ENCODE measurements around the gene TTK.

The TTK gene

GRCh38 chr6:79985128-79985527 lies 19.3 kb upstream of the TTK start:
- Histone ChIP-seq H2BK12ac (ENCODE audit: low read length) (no peak overlapping the region), H3K4ac (ENCODE audit: low read length) (no peak overlapping the region), H3K4me1 (ENCODE audit: control insufficient read depth in 2 of 2, insufficient read depth in 1 of 2, low read depth in 1 of 2, low read length in 2 of 2) (no peaks in the 10 kb centered on the region), H4K91ac (ENCODE audit: low read depth, low read length, poor library complexity) (no peak overlapping the region), H3K27ac (replicated peaks; ENCODE audit: low read length) (no peak overlapping the region), H3K9ac (ENCODE audit: low read depth, low read length, poor library complexity) (no peak overlapping the region), H3K14ac (ENCODE audit: low read length) (no peak overlapping the region), H3K79me1 (ENCODE audit: low read depth, low read length) (no peaks in the 10 kb centered on the region), H3K4me2 (ENCODE audit: insufficient read depth, low read length, poor library complexity, severe bottlenecking) (no peak overlapping the region), H3K36me3 (replicated peaks in 1 of 2; ENCODE audit: control insufficient read depth in 2 of 2, insufficient read depth in 2 of 2, low read length in 2 of 2) (no peaks in the 10 kb centered on the region), H3K4me3 (ENCODE audit: low read length in 2 of 2) (no peak overlapping the region), H2AK5ac (ENCODE audit: low read depth, low read length) (no peak overlapping the region), H2BK5ac (ENCODE audit: low read length) (no peak overlapping the region), H3K27me3 (ENCODE audit: control insufficient read depth in 3 of 3, insufficient read depth in 3 of 3, low read depth in 1 of 3, low read length in 3 of 3) (peaks cover 0 to 5% (median 0%) of the 10 kb centered on the region in 3 experiments), H3K18ac (ENCODE audit: low read length) (no peak overlapping the region), H2AFZ (ENCODE audit: low read length) (no peak overlapping the region), H3K23ac (ENCODE audit: low read depth, low read length, poor library complexity) (no peak overlapping the region), H2BK15ac (ENCODE audit: low read length) (no peak overlapping the region), H3K9me3 (replicated peaks in 1 of 2; ENCODE audit: control insufficient read depth in 2 of 2, insufficient read depth in 1 of 2, low read depth in 1 of 2, low read length in 2 of 2) (no peaks in the 10 kb centered on the region), H4K8ac (ENCODE audit: low read depth, low read length) (no peak overlapping the region), H2BK120ac (ENCODE audit: low read depth, low read length) (no peak overlapping the region)
- no peak for DNase-seq (ENCODE audit: low spot score)

- Histone ChIP-seq H3K4me3 (ENCODE audit: low read length in 2 of 2) (no peak overlapping the region), H3K27ac (replicated peaks; ENCODE audit: low read length) (no peak overlapping the region), H2AK5ac (ENCODE audit: low read depth, low read length) (no peak overlapping the region), H2BK5ac (ENCODE audit: low read length) (no peak overlapping the region), H4K8ac (ENCODE audit: low read depth, low read length) (no peak overlapping the region), H2AFZ (ENCODE audit: low read length) (no peak overlapping the region), H3K9me3 (replicated peaks in 1 of 2; ENCODE audit: control insufficient read depth in 2 of 2, insufficient read depth in 1 of 2, low read depth in 1 of 2, low read length in 2 of 2) (no peaks in the 10 kb centered on the region), H3K14ac (ENCODE audit: low read length) (no peak overlapping the region), H3K9ac (ENCODE audit: low read depth, low read length, poor library complexity) (no peak overlapping the region), H3K18ac (ENCODE audit: low read length) (no peak overlapping the region), H2BK12ac (ENCODE audit: low read length) (no peak overlapping the region), H4K91ac (ENCODE audit: low read depth, low read length, poor library complexity) (no peak overlapping the region), H2BK15ac (ENCODE audit: low read length) (no peak overlapping the region), H3K36me3 (replicated peaks in 1 of 2; ENCODE audit: control insufficient read depth in 2 of 2, insufficient read depth in 2 of 2, low read length in 2 of 2) (no peaks in the 10 kb centered on the region), H2BK120ac (ENCODE audit: low read depth, low read length) (no peak overlapping the region), H3K79me1 (ENCODE audit: low read depth, low read length) (no peaks in the 10 kb centered on the region), H3K23ac (ENCODE audit: low read depth, low read length, poor library complexity) (no peak overlapping the region), H3K4ac (ENCODE audit: low read length) (no peak overlapping the region), H3K4me2 (ENCODE audit: insufficient read depth, low read length, poor library complexity, severe bottlenecking) (no peak overlapping the region), H3K4me1 (ENCODE audit: control insufficient read depth in 2 of 2, insufficient read depth in 1 of 2, low read depth in 1 of 2, low read length in 2 of 2) (no peaks in the 10 kb centered on the region), H3K27me3 (ENCODE audit: control insufficient read depth in 3 of 3, insufficient read depth in 3 of 3, low read depth in 1 of 3, low read length in 3 of 3) (peaks cover 0 to 12% (median 0%) of the 10 kb centered on the region in 3 experiments)
- DNase-seq (ENCODE audit: low spot score) = no peak
- no CpG with 5 or more reads among the region's 1 CpG for WGBS, 2 donors (ENCODE audit: extremely low coverage in 2 of 2, insufficient read length in 2 of 2, insufficient replicate concordance in 1 of 2)
Observed at GRCh38 chr6:79989641-79990040, 14.8 kb upstream of the TTK start.

- no peaks in the 10 kb centered on the region for H3K36me3 ChIP-seq (replicated peaks in 1 of 2; ENCODE audit: control insufficient read depth in 2 of 2, insufficient read depth in 2 of 2, low read length in 2 of 2)
- no peak for DNase-seq (ENCODE audit: low spot score)
- no CpG with 5 or more reads among the region's 2 CpGs for WGBS, 2 donors (ENCODE audit: extremely low coverage in 2 of 2, insufficient read length in 2 of 2, insufficient replicate concordance in 1 of 2)
- H3K9ac ChIP-seq (ENCODE audit: low read depth, low read length, poor library complexity) = no peak overlapping the region
- no peak overlapping the region for H2BK5ac ChIP-seq (ENCODE audit: low read length)
- peaks cover 0 to 9% (median 0%) of the 10 kb centered on the region in 3 experiments for H3K27me3 ChIP-seq (ENCODE audit: control insufficient read depth in 3 of 3, insufficient read depth in 3 of 3, low read depth in 1 of 3, low read length in 3 of 3)
- no peak overlapping the region for H4K91ac ChIP-seq (ENCODE audit: low read depth, low read length, poor library complexity)
- no peak overlapping the region for H3K14ac ChIP-seq (ENCODE audit: low read length)
- H3K18ac ChIP-seq (ENCODE audit: low read length) = no peak overlapping the region
- H3K23ac ChIP-seq (ENCODE audit: low read depth, low read length, poor library complexity) = no peak overlapping the region
- H3K79me1 ChIP-seq (ENCODE audit: low read depth, low read length) = no peaks in the 10 kb centered on the region
- H2BK12ac ChIP-seq (ENCODE audit: low read length) = no peak overlapping the region
- H2BK120ac ChIP-seq (ENCODE audit: low read depth, low read length) = no peak overlapping the region
- H2BK15ac ChIP-seq (ENCODE audit: low read length) = no peak overlapping the region
- no peak overlapping the region for H2AK5ac ChIP-seq (ENCODE audit: low read depth, low read length)
- H2AFZ ChIP-seq (ENCODE audit: low read length) = no peak overlapping the region
- H3K9me3 ChIP-seq (replicated peaks in 1 of 2; ENCODE audit: control insufficient read depth in 2 of 2, insufficient read depth in 1 of 2, low read depth in 1 of 2, low read length in 2 of 2) = no peaks in the 10 kb centered on the region
- no peak overlapping the region for H3K27ac ChIP-seq (replicated peaks; ENCODE audit: low read length)
- no peak overlapping the region for H3K4me3 ChIP-seq (ENCODE audit: low read length in 2 of 2)
- no peaks in the 10 kb centered on the region for H3K4me1 ChIP-seq (ENCODE audit: control insufficient read depth in 2 of 2, insufficient read depth in 1 of 2, low read depth in 1 of 2, low read length in 2 of 2)
- H4K8ac ChIP-seq (ENCODE audit: low read depth, low read length) = no peak overlapping the region
- no peak overlapping the region for H3K4me2 ChIP-seq (ENCODE audit: insufficient read depth, low read length, poor library complexity, severe bottlenecking)
- H3K4ac ChIP-seq (ENCODE audit: low read length) = no peak overlapping the region
Observed at GRCh38 chr6:79993012-79993910, 11.2 kb upstream of the TTK start.

DNA sequence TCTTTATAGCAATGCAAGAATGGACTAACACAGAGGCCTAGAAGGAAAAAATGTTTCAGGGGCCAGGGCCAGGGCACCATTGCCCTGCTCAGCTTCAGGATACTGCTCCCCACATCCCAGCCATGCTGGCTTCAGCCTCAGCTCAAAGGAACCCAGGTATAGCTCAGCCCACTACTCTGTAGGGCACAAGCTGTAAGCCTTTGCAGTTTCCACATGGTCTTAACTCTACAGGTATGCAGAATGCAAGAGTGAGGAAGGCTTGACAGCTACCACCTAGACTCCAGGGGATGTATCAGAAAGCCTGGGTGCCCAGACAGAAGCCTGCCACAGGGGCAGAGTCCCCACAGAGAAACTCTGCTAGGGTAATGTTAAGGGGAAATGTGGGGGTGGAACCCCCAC lies 10.5 kb upstream of the TTK start:
- Histone ChIP-seq H3K79me1 (ENCODE audit: low read depth, low read length) (no peaks in the 10 kb centered on the region), H3K4me3 (ENCODE audit: low read length in 2 of 2) (no peak overlapping the region), H2BK12ac (ENCODE audit: low read length) (no peak overlapping the region), H4K91ac (ENCODE audit: low read depth, low read length, poor library complexity) (no peak overlapping the region), H3K23ac (ENCODE audit: low read depth, low read length, poor library complexity) (no peak overlapping the region), H2BK5ac (ENCODE audit: low read length) (no peak overlapping the region), H3K4me2 (ENCODE audit: insufficient read depth, low read length, poor library complexity, severe bottlenecking) (no peak overlapping the region), H3K27ac (replicated peaks; ENCODE audit: low read length) (no peak overlapping the region), H3K9ac (ENCODE audit: low read depth, low read length, poor library complexity) (no peak overlapping the region), H3K27me3 (ENCODE audit: control insufficient read depth in 3 of 3, insufficient read depth in 3 of 3, low read depth in 1 of 3, low read length in 3 of 3) (peaks cover 0 to 9% (median 0%) of the 10 kb centered on the region in 3 experiments), H3K14ac (ENCODE audit: low read length) (no peak overlapping the region), H3K18ac (ENCODE audit: low read length) (no peak overlapping the region), H3K9me3 (replicated peaks in 1 of 2; ENCODE audit: control insufficient read depth in 2 of 2, insufficient read depth in 1 of 2, low read depth in 1 of 2, low read length in 2 of 2) (no peaks in the 10 kb centered on the region), H2BK15ac (ENCODE audit: low read length) (no peak overlapping the region), H2BK120ac (ENCODE audit: low read depth, low read length) (no peak overlapping the region), H3K36me3 (replicated peaks in 1 of 2; ENCODE audit: control insufficient read depth in 2 of 2, insufficient read depth in 2 of 2, low read length in 2 of 2) (no peaks in the 10 kb centered on the region), H2AK5ac (ENCODE audit: low read depth, low read length) (no peak overlapping the region), H3K4me1 (ENCODE audit: control insufficient read depth in 2 of 2, insufficient read depth in 1 of 2, low read depth in 1 of 2, low read length in 2 of 2) (no peaks in the 10 kb centered on the region), H4K8ac (ENCODE audit: low read depth, low read length) (no peak overlapping the region), H2AFZ (ENCODE audit: low read length) (no peak overlapping the region), H3K4ac (ENCODE audit: low read length) (no peak overlapping the region)
- no peak for DNase-seq (ENCODE audit: low spot score)

Data from neuronal stem cell (in vitro differentiated cells).